ENCODE measurements around the gene SLC2A9.

The SLC2A9 gene

GRCh38 chr4:9870165-9870790 is 151.0 kb downstream of the SLC2A9 start:
- Histone ChIP-seq H3K27me3 (ENCODE audit: insufficient read depth, insufficient read length) (no peaks in the 10 kb centered on the region), H3K4me1 (ENCODE audit: insufficient read depth, insufficient read length) (no peaks in the 10 kb centered on the region), H3K9ac (ENCODE audit: insufficient read length, low read depth) (no peak overlapping the region), H3K36me3 (ENCODE audit: insufficient read depth, insufficient read length, low read length) (no peaks in the 10 kb centered on the region), H3K4me3 (ENCODE audit: insufficient read length, low read depth) (no peak overlapping the region), H3K9me3 (ENCODE audit: insufficient read depth, low read length) (peaks cover 7% of the 10 kb centered on the region; the same call in 1 of the 2 replicates)
- DNase-seq (ENCODE audit: low read depth, low spot score) = no peak
- TF ChIP-seq YY1 (IDR thresholded peaks at IDR 0.05; ENCODE audit: insufficient read depth, insufficient read length) = no peak
- TF ChIP-seq ZNF274 (IDR thresholded peaks at IDR 0.05; ENCODE audit: low read depth, low read length) = no peak
- TF ChIP-seq SUZ12 (IDR thresholded peaks at IDR 0.05; ENCODE audit: extremely low read depth, insufficient read depth, insufficient read length) = no peak

GRCh38 chr4:9867751-9868425 is 153.4 kb downstream of the SLC2A9 start:
- Histone ChIP-seq H3K36me3 (ENCODE audit: insufficient read depth, insufficient read length, low read length) (no peaks in the 10 kb centered on the region), H3K4me1 (ENCODE audit: insufficient read depth, insufficient read length) (no peaks in the 10 kb centered on the region), H3K4me3 (ENCODE audit: insufficient read length, low read depth) (no peak overlapping the region), H3K27me3 (ENCODE audit: insufficient read depth, insufficient read length) (no peaks in the 10 kb centered on the region), H3K9me3 (ENCODE audit: insufficient read depth, low read length) (peaks cover 7% of the 10 kb centered on the region; the same call in 1 of the 2 replicates), H3K9ac (ENCODE audit: insufficient read length, low read depth) (no peak overlapping the region)
- TF ChIP-seq ZNF274 (IDR thresholded peaks at IDR 0.05; ENCODE audit: low read depth, low read length) (no peak), YY1 (IDR thresholded peaks at IDR 0.05; ENCODE audit: insufficient read depth, insufficient read length) (no peak), SUZ12 (IDR thresholded peaks at IDR 0.05; ENCODE audit: extremely low read depth, insufficient read depth, insufficient read length) (no peak)
- DNase-seq (ENCODE audit: low read depth, low spot score) = no peak

GRCh38 chr4:9866931-9867330 is 154.4 kb downstream of the SLC2A9 start:
- peaks cover 7% of the 10 kb centered on the region; the same call in 1 of the 2 replicates for H3K9me3 ChIP-seq (ENCODE audit: insufficient read depth, low read length)
- TF ChIP-seq ZNF274 (IDR thresholded peaks at IDR 0.05; ENCODE audit: low read depth, low read length) (no peak), YY1 (IDR thresholded peaks at IDR 0.05; ENCODE audit: insufficient read depth, insufficient read length) (no peak), SUZ12 (IDR thresholded peaks at IDR 0.05; ENCODE audit: extremely low read depth, insufficient read depth, insufficient read length) (no peak)
- H3K36me3 ChIP-seq (ENCODE audit: insufficient read depth, insufficient read length, low read length) = no peaks in the 10 kb centered on the region
- no peak overlapping the region for H3K4me3 ChIP-seq (ENCODE audit: insufficient read length, low read depth)
- H3K27me3 ChIP-seq (ENCODE audit: insufficient read depth, insufficient read length) = no peaks in the 10 kb centered on the region
- no peaks in the 10 kb centered on the region for H3K4me1 ChIP-seq (ENCODE audit: insufficient read depth, insufficient read length)
- no peak for DNase-seq (ENCODE audit: low read depth, low spot score)
- no peak overlapping the region for H3K9ac ChIP-seq (ENCODE audit: insufficient read length, low read depth)

GRCh38 chr4:9861561-9861960 is 159.7 kb downstream of the SLC2A9 start:
- H3K9ac ChIP-seq (ENCODE audit: insufficient read length, low read depth) = no peak overlapping the region
- TF ChIP-seq YY1 (IDR thresholded peaks at IDR 0.05; ENCODE audit: insufficient read depth, insufficient read length) = no peak
- no peak for TF ChIP-seq ZNF274 (IDR thresholded peaks at IDR 0.05; ENCODE audit: low read depth, low read length)
- TF ChIP-seq SUZ12 (IDR thresholded peaks at IDR 0.05; ENCODE audit: extremely low read depth, insufficient read depth, insufficient read length) = no peak
- 0 out of 2 replicates have a peak, but pooled peaks cover under 1% of the 10 kb centered on the region for H3K9me3 ChIP-seq (ENCODE audit: insufficient read depth, low read length)
- H3K27me3 ChIP-seq (ENCODE audit: insufficient read depth, insufficient read length) = no peaks in the 10 kb centered on the region
- H3K4me3 ChIP-seq (ENCODE audit: insufficient read length, low read depth) = no peak overlapping the region
- no peaks in the 10 kb centered on the region for H3K36me3 ChIP-seq (ENCODE audit: insufficient read depth, insufficient read length, low read length)
- H3K4me1 ChIP-seq (ENCODE audit: insufficient read depth, insufficient read length) = no peaks in the 10 kb centered on the region
- DNase-seq (ENCODE audit: low read depth, low spot score) = no peak

GRCh38 chr4:9859810-9860209 is 161.5 kb downstream of the SLC2A9 start:
- no peak overlapping the region for H3K4me3 ChIP-seq (ENCODE audit: insufficient read length, low read depth)
- no peaks in the 10 kb centered on the region for H3K4me1 ChIP-seq (ENCODE audit: insufficient read depth, insufficient read length)
- DNase-seq (ENCODE audit: low read depth, low spot score) = no peak
- 0 out of 2 replicates have a peak, but pooled peaks cover 8% of the 10 kb centered on the region for H3K9me3 ChIP-seq (ENCODE audit: insufficient read depth, low read length)
- H3K36me3 ChIP-seq (ENCODE audit: insufficient read depth, insufficient read length, low read length) = no peaks in the 10 kb centered on the region
- no peak for TF ChIP-seq SUZ12 (IDR thresholded peaks at IDR 0.05; ENCODE audit: extremely low read depth, insufficient read depth, insufficient read length)
- TF ChIP-seq YY1 (IDR thresholded peaks at IDR 0.05; ENCODE audit: insufficient read depth, insufficient read length) = no peak
- no peak for TF ChIP-seq ZNF274 (IDR thresholded peaks at IDR 0.05; ENCODE audit: low read depth, low read length)
- H3K27me3 ChIP-seq (ENCODE audit: insufficient read depth, insufficient read length) = no peaks in the 10 kb centered on the region
- no peak overlapping the region for H3K9ac ChIP-seq (ENCODE audit: insufficient read length, low read depth)

GRCh38 chr4:9849538-9849920 is 171.8 kb downstream of the SLC2A9 start:
- TF ChIP-seq ZNF274 (IDR thresholded peaks at IDR 0.05; ENCODE audit: low read depth, low read length) (no peak), SUZ12 (IDR thresholded peaks at IDR 0.05; ENCODE audit: extremely low read depth, insufficient read depth, insufficient read length) (no peak), YY1 (IDR thresholded peaks at IDR 0.05; ENCODE audit: insufficient read depth, insufficient read length) (no peak)
- Histone ChIP-seq H3K27me3 (ENCODE audit: insufficient read depth, insufficient read length) (no peaks in the 10 kb centered on the region), H3K4me3 (ENCODE audit: insufficient read length, low read depth) (no peak overlapping the region), H3K9ac (ENCODE audit: insufficient read length, low read depth) (no peak overlapping the region), H3K9me3 (ENCODE audit: insufficient read depth, low read length) (no peaks in the 10 kb centered on the region), H3K4me1 (ENCODE audit: insufficient read depth, insufficient read length) (no peaks in the 10 kb centered on the region), H3K36me3 (ENCODE audit: insufficient read depth, insufficient read length, low read length) (no peaks in the 10 kb centered on the region)
- DNase-seq (ENCODE audit: low read depth, low spot score) = no peak

GRCh38 chr4:9847968-9848748 is 173.1 kb downstream of the SLC2A9 start:
- TF ChIP-seq SUZ12 (IDR thresholded peaks at IDR 0.05; ENCODE audit: extremely low read depth, insufficient read depth, insufficient read length) (no peak), ZNF274 (IDR thresholded peaks at IDR 0.05; ENCODE audit: low read depth, low read length) (no peak), YY1 (IDR thresholded peaks at IDR 0.05; ENCODE audit: insufficient read depth, insufficient read length) (no peak)
- no peak overlapping the region for H3K9ac ChIP-seq (ENCODE audit: insufficient read length, low read depth)
- no peaks in the 10 kb centered on the region for H3K9me3 ChIP-seq (ENCODE audit: insufficient read depth, low read length)
- no peaks in the 10 kb centered on the region for H3K27me3 ChIP-seq (ENCODE audit: insufficient read depth, insufficient read length)
- H3K4me1 ChIP-seq (ENCODE audit: insufficient read depth, insufficient read length) = no peaks in the 10 kb centered on the region
- H3K4me3 ChIP-seq (ENCODE audit: insufficient read length, low read depth) = no peak overlapping the region
- DNase-seq (ENCODE audit: low read depth, low spot score) = no peak
- H3K36me3 ChIP-seq (ENCODE audit: insufficient read depth, insufficient read length, low read length) = no peaks in the 10 kb centered on the region

Measured in NT2/D1 (cell line).